Heart left ventricle (tissue), 16 donors: ENCODE results near the gene LCNL1. TPM values are rescaled to one million over a fixed set of nuclear protein-coding genes. Genes with fewer than 3 reads are reported as not detected.

Experiments used
- ATAC-seq, 4 donors: fragments of 200-7000 bp; cut with Tn5 transposase; one replicate each; pipeline ENCODE4 v1.9.1; 2020 to 2022; ENCODE audit warnings: moderate library complexity in 4 of 4, mild to moderate bottlenecking in 3 of 4, moderate number of reproducible peaks in 1 of 4
- DNase-seq, 5 donors: peaks; one replicate each; pipeline ENCODE4 v3.0.0-alpha.2; 2020
- H3K27ac ChIP-seq, 12 donors: fragments of 200-600 bp; sonication (generic) in 4 of 12; one replicate each; pipeline versions ENCODE4 v1.5.0 to v1.8.0; 2016 to 2022; ENCODE audit warnings: mild to moderate bottlenecking in 2 of 12
- H3K27me3 ChIP-seq, 9 donors: fragments of 200-600 bp; sonication (generic) in 2 of 9; one replicate each; pipeline versions ENCODE4 v1.5.1 to v1.8.0; 2016 to 2022; ENCODE audit warnings: mild to moderate bottlenecking in 3 of 9
- H3K36me3 ChIP-seq, 9 donors: fragments of 200-600 bp; sonication (generic) in 2 of 9; one replicate each; pipeline versions ENCODE4 v1.5.0 to v1.8.0; 2018 to 2022; ENCODE audit warnings: mild to moderate bottlenecking in 2 of 9
- H3K4me1 ChIP-seq, 12 donors: fragments of 200-600 bp; sonication (generic) in 4 of 12; one replicate each; pipeline versions ENCODE4 v1.5.0 to v1.8.0; 2016 to 2022; ENCODE audit warnings: mild to moderate bottlenecking in 3 of 12
- H3K4me3 ChIP-seq, 12 donors: fragments of 200-600 bp; sonication (generic) in 4 of 12; one replicate each; pipeline versions ENCODE4 v1.5.0 to v1.8.0; 2017 to 2022; ENCODE audit warnings: mild to moderate bottlenecking in 9 of 12, moderate library complexity in 4 of 12
- H3K9me3 ChIP-seq, 12 donors: fragments of 200-600 bp; sonication (generic) in 4 of 12; one replicate each; pipeline versions ENCODE4 v1.5.0 to v1.8.0; 2016 to 2022; ENCODE audit warnings: mild to moderate bottlenecking in 1 of 12
- POLR2A ChIP-seq, 2 donors: fragments of 450-650 bp; IDR thresholded peaks; one replicate each; pipeline ENCODE4 v1.6.1; 2017; ENCODE audit warnings: antibody characterized with exemption in 2 of 2, mild to moderate bottlenecking in 2 of 2, moderate library complexity in 2 of 2
- WGBS, 4 donors: extraction: QIAGEN DNeasy Blood & Tissue Kit in 2 of 4; methylation state at CpG; one replicate each; pipeline versions ENCODE4 v1.1.5 to v1.1.7; 2013 to 2018; 5-methylcytosine and 5-hydroxymethylcytosine counted together
- intact Hi-C, 10 donors: fragments of 100-400 bp; cut with DNase I; formaldehyde crosslinking; loops; one replicate each; pipeline versions ENCODE4 v1.11.1 to v1.14.2; 2022
- polyA plus RNA-seq, 2 donors: library from polyadenylated mRNA; stranded (reverse); fragments of 200-250 nt; gene quantifications; one replicate each; pipeline ENCODE4 v1.2.3, GENCODE V29; 2013
- total RNA-seq, 9 donors: library from RNA; depleted of rRNA in 2 of 9; stranded (reverse); fragments of >200 nt in 2 of 9; fragmentation: NEBNext Ultra II Directional in 3 of 9; extraction: Animal tissue kit (Norgen Biotek cat#: 25700) in 3 of 9; gene quantifications; one replicate each; pipeline versions ENCODE4 v1.1.0 to v1.2.4, GENCODE V29; 2016 to 2023
- TF ChIP-seq, protein P1 (sequence below), 12 donors: fragments of 200-600 bp; sonication (generic) in 4 of 12; IDR thresholded peaks; one replicate each; pipeline versions ENCODE4 v1.5.0 to v1.8.0; 2018 to 2022; ENCODE audit warnings: antibody characterized with exemption in 12 of 12, mild to moderate bottlenecking in 5 of 12
- donor health status: ischemic (EF 13 %, LVEDD 7.1; RV severe dilation, severe dysfunction).
- donor health status: healthy with polysubstance abuse.
- donor health status: DM: no; HTN: yes; CAD: no.
- donor health status: DM: no; HTN: no; CAD: no.
- donor health status: ischemic (EF 25% LVEDD 6.9; RV normal size, moderate dysfunction).
- donor health status: ischemic (EF 25% LVEDD 5.7; RV mildly dilated, moderate dysfunction).
- donor health status: healthy.
- donor health status: DM: yes; HTN: yes; CAD: no.
- donor health status: ischemic (EF 35%, LVEDD 5.7; RV mildly dilated, moderate dysfunction).
- donor health status: nonischemic (EF 11% LVEDD 7.7; RV severe dilation, severe dysfunction).
- donor health status: DM: yes; HTN: yes; CAD: no.
- donor health status: PGD.
- donor health status: ischemic (EF 29% LVEDD 5.4; RV normal size, mild dysfunction).
- donor health status: nonischemic (EF 23%, LVEDD 6.1; RV moderate dilation, normal function).

LCNL1 gene
- total and polyA plus RNA-seq, 11 donors, result 0.14 to 14.9 (median 2.7) TPM

GRCh38 chr9:136951541-136952320 lies 31.1 kb upstream of the LCNL1 start, which contains the start of gene LCN12:
Gene LCN12, plus strand, starts transcription at chr9:136952273. Its CDS starts 55 bp downstream, at chr9:136952328.
- Histone ChIP-seq H3K27ac (peak within 1 kb of the TSS; percentile 71 to 98 (median 90)), H3K4me1 (peaks cover 0 to 54% (median 26%) of the 10 kb centered on the region in 12 donors), H3K9me3 (no peaks in the 10 kb centered on the region), H3K4me3 (peak within 1 kb of the TSS in 3 of 12 donors; percentile 16 to 20 (median 19)), H3K27me3 (no peaks in the 10 kb centered on the region), H3K36me3 (no peaks in the 10 kb centered on the region)
- intact Hi-C loops, result loop anchor here in 5 of 10 donors (2.0 to 5.0 kb wide), 4 partner anchors 23 to 77 kb away; partner anchors contain the start of genes ABCA2 (in 2 of the 5), PAXX (in 1 of the 5) and PTGDS (in 1 of the 5)
- TF ChIP-seq, protein P1, sequence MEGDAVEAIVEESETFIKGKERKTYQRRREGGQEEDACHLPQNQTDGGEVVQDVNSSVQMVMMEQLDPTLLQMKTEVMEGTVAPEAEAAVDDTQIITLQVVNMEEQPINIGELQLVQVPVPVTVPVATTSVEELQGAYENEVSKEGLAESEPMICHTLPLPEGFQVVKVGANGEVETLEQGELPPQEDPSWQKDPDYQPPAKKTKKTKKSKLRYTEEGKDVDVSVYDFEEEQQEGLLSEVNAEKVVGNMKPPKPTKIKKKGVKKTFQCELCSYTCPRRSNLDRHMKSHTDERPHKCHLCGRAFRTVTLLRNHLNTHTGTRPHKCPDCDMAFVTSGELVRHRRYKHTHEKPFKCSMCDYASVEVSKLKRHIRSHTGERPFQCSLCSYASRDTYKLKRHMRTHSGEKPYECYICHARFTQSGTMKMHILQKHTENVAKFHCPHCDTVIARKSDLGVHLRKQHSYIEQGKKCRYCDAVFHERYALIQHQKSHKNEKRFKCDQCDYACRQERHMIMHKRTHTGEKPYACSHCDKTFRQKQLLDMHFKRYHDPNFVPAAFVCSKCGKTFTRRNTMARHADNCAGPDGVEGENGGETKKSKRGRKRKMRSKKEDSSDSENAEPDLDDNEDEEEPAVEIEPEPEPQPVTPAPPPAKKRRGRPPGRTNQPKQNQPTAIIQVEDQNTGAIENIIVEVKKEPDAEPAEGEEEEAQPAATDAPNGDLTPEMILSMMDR (IDR thresholded peaks at IDR 0.05), result no peak
- no peak for ATAC-seq
- 78 to 88% (median 83%) methylated on average over 5 to 14 of the region's 14 CpGs for WGBS, 4 donors
- peak in 1 of 5 donors; percentile 48 for DNase-seq

- TF ChIP-seq, protein P1 (IDR thresholded peaks at IDR 0.05), result no peak
- TF ChIP-seq POLR2A (IDR thresholded peaks at IDR 0.05), result no peak
- Histone ChIP-seq H3K27me3 (no peaks in the 10 kb centered on the region), H3K36me3 (no peaks in the 10 kb centered on the region), H3K4me1 (peaks cover 0 to 50% (median 26%) of the 10 kb centered on the region in 12 donors), H3K9me3 (no peaks in the 10 kb centered on the region), H3K4me3 (peak overlapping the region in 3 of 12 donors; percentile 16 to 20 (median 19)), H3K27ac (peak overlapping the region in 10 of 12 donors; percentile 4 to 98 (median 58))
- ATAC-seq, result peak in 2 of 4 donors; percentile 3 to 5
- WGBS, 4 donors, result 24 to 63% (median 47%) methylated on average over 3 to 15 of the region's 15 CpGs
- intact Hi-C loops, result loop anchor here in 2 of 10 donors (2.0 to 5.0 kb wide), 2 partner anchors 22 to 40 kb away; partner anchors contain the start of gene PAXX (in 1 of the 2)
- DNase-seq, result peak in 1 of 5 donors; percentile 72
Observed at GRCh38 chr9:136952321-136952850, 30.4 kb upstream of the LCNL1 start.

- H3K9me3 ChIP-seq, result no peaks in the 10 kb centered on the region
- peak in 1 of 5 donors; percentile 51 for DNase-seq
- H3K36me3 ChIP-seq, result no peaks in the 10 kb centered on the region
- H3K4me1 ChIP-seq, result peaks cover 0 to 43% (median 21%) of the 10 kb centered on the region in 12 donors
- WGBS, 4 donors, result 69 to 85% (median 80%) methylated on average over 25 to 44 of the region's 44 CpGs
- TF ChIP-seq, protein P1 (IDR thresholded peaks at IDR 0.05), result no peak
- no peak for TF ChIP-seq POLR2A (IDR thresholded peaks at IDR 0.05)
- ATAC-seq, result no peak
- H3K27ac ChIP-seq, result peak overlapping the region in 10 of 12 donors; percentile 4 to 98 (median 58)
- H3K27me3 ChIP-seq, result no peaks in the 10 kb centered on the region
- peak overlapping the region in 3 of 12 donors; percentile 16 to 20 (median 19) for H3K4me3 ChIP-seq
- intact Hi-C loops, result loop anchor here in 2 of 10 donors (2.0 to 5.0 kb wide), 2 partner anchors 22 to 39 kb away; partner anchors contain the start of gene PAXX (in 1 of the 2)
Observed at GRCh38 chr9:136952876-136953770, 29.7 kb upstream of the LCNL1 start.
